22Rv1 (cell line): ENCODE data around the gene CTRL.
"Not testable (repeated sequence)": the region's sequence is repeated elsewhere in the genome, so short reads cannot be mapped to it uniquely, and the experiment has no call there.

Experiments
- H3K27ac ChIP-seq: fragments of 450-650 bp; 2 replicates; pipeline ENCODE4 v1.5.1; 2017
- ZFX ChIP-seq: fragments of 450-650 bp; IDR thresholded peaks from 2 replicates; pipeline ENCODE4 v1.6.1; 2017; ENCODE audit warnings: antibody characterized with exemption, borderline replicate concordance
- TF ChIP-seq, protein P1 (sequence below): fragments of 450-650 bp; IDR thresholded peaks from 2 replicates; pipeline ENCODE4 v1.5.1; 2017; ENCODE audit warnings: mild to moderate bottlenecking

CTRL gene

DNA sequence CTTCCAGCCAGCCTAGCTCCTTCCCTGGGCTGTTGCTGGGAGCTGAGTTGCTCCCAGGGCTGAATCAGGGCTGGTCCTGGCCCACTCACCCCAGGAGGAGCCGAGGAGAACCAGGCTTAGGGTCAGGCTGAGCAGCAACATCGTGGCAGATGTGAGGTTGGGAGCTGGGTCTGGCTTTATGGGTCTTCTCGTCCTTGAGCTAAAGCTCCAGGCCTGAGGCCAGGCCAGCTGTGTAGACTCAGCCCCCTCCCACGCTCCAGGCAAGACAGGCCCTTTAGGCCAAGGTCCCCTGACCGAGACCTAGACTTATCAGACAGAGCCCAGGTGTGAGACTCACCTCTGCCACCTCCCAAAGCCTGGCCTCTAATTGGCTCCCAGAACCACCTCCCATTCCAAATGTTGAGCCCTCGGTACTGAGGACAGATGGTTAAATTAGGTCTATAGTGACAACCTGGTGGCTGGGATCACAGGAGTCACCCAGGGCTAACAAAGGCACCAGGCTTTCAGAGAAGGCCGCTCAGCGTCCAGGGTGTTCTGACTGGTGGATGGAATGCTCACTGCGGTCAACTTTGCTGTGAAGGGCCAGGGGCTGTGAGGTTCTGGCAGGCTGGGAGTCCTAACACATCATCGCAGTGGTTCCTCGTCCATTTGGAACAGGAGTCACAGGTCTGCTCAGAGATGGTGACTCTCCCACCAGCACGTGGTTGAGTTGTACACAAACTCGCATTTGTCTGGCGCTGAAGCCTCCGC lies at the start of gene CTRL:
TSS of gene CTRL (minus strand) at position 151 of the 750 bp plus-strand sequence. CDS start at position 141, 10 bp downstream.
- TF ChIP-seq ZFX: no peak
- TF ChIP-seq, protein P1, sequence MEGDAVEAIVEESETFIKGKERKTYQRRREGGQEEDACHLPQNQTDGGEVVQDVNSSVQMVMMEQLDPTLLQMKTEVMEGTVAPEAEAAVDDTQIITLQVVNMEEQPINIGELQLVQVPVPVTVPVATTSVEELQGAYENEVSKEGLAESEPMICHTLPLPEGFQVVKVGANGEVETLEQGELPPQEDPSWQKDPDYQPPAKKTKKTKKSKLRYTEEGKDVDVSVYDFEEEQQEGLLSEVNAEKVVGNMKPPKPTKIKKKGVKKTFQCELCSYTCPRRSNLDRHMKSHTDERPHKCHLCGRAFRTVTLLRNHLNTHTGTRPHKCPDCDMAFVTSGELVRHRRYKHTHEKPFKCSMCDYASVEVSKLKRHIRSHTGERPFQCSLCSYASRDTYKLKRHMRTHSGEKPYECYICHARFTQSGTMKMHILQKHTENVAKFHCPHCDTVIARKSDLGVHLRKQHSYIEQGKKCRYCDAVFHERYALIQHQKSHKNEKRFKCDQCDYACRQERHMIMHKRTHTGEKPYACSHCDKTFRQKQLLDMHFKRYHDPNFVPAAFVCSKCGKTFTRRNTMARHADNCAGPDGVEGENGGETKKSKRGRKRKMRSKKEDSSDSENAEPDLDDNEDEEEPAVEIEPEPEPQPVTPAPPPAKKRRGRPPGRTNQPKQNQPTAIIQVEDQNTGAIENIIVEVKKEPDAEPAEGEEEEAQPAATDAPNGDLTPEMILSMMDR: no peak
- no peak within 1 kb of the TSS for H3K27ac ChIP-seq

DNA sequence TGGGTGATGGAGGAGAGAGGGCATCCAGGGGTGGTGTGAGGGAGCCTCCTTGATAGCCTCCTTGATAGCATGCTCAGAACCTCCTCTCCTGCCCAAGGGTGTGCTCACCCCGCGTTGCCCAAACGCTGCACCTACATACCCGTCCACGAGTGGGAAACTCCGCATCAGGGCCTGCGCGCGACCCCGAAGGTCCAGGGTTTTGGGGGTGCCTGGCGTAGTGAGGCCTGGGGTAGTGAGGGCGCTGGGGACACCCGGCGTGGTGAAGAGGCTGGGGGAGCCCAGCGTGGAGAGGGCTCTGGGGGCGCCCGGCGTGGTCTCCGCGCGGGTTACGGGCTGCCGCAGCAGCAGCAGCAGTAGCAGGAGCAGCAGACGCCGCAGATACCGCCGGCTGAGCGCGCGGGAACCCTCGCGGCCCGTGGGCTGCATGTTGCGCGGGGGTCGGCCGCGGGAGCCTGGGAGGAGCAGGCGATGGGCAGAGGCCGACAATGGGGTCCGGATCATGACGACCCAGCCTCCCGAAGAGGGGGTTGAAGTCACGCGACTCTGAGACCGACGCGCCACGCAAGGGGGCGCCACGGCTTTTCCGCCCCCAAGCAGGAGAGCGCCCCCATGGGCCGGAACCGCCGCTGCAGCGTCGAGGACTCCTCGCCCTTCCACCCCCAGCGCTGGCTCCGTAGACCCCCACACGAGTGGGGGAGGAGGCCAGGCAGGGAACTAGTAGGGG lies 48.5 kb upstream of the CTRL start, which contains the start of gene DPEP3:
TSS of gene DPEP3 (minus strand) at position 545 of the 724 bp plus-strand sequence. CDS start at position 426, 119 bp downstream.
- TF ChIP-seq, protein P1: peak; percentile 80
- TF ChIP-seq ZFX: no peak
- H3K27ac ChIP-seq: no peak within 1 kb of the TSS

DNA sequence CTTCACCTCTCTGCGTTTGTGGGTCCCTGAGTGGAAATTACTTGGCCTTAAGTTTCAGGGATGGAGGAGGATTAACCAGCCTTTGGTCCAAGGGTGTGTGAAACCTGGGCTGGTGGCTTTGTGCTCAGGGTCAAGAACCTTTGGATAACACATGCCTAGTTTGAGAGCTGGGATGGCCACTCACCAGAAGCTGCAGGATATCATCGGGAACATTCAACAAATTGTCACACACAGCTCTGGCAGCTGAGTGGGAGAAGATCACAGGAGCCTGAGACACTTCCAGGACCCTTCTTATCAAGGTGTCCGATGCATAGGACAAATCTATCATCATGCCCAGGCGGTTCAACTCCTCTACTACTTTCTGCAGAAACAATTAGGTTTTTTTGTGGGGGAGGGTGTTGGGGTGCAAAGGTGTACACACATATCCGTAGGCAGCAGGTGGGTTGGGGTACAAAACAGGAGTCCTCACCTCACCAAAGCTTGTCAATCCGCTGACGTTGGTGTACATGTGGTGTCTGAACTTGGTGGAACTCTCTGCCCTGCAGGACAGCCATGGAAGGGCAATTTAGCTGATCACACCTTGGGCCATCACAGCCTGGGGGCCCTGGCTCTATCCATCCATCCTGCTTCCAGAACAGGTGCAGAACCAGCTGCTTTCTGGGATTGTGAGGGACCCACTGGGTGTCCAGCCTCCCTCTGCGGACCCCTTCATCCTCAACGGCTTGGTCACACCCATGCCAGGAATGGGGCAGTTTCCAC lies 46.0 kb upstream of the CTRL start:
- no peak for TF ChIP-seq ZFX
- TF ChIP-seq, protein P1: no peak
- H3K27ac ChIP-seq: no peak overlapping the region

DNA sequence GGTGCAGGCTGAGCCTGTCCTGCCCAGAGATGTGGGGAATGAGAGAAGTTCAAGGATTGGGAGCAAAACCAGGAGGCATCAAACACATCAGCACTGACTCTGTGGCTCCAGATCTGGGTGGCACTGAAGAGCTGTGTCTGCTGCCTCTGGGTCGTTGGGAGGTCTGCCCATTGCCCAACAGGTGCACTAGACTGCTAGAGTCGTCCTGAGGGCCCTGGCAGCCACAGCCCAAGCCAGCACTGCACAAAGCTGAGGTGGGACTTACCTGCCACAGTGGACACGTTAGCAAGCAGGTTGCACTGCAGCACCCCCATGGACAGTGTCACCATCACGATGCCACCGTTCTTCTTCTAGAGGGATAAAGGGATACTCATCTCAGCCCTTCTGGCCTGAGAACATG lies 45.3 kb upstream of the CTRL start:
- TF ChIP-seq, protein P1: no peak
- TF ChIP-seq ZFX: no peak

DNA sequence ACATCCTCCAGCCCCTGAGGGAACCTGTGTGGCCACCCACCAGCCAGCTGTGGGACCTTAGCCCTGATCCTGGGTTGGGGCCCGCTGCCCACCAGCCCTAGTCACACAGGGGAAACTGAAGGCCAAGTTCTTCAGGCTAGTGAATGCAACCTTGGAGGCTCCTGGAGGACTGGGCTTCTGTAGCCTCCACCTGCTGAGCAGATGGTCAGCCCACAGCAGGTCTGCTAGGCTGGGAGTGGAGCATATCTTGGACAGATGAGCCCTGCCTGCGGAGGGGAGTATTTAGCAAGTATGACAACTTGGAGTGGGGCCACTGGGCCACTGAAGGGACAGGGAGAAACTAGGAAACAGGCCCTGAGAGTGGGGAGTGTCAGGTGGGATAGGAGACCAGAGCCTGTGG lies 44.5 kb upstream of the CTRL start:
- TF ChIP-seq, protein P1: no peak
- TF ChIP-seq ZFX: no peak
- no peak overlapping the region for H3K27ac ChIP-seq

More for the DNA sequence above, 45.3 kb upstream of the CTRL start:
- H3K27ac ChIP-seq: no peak overlapping the region

DNA sequence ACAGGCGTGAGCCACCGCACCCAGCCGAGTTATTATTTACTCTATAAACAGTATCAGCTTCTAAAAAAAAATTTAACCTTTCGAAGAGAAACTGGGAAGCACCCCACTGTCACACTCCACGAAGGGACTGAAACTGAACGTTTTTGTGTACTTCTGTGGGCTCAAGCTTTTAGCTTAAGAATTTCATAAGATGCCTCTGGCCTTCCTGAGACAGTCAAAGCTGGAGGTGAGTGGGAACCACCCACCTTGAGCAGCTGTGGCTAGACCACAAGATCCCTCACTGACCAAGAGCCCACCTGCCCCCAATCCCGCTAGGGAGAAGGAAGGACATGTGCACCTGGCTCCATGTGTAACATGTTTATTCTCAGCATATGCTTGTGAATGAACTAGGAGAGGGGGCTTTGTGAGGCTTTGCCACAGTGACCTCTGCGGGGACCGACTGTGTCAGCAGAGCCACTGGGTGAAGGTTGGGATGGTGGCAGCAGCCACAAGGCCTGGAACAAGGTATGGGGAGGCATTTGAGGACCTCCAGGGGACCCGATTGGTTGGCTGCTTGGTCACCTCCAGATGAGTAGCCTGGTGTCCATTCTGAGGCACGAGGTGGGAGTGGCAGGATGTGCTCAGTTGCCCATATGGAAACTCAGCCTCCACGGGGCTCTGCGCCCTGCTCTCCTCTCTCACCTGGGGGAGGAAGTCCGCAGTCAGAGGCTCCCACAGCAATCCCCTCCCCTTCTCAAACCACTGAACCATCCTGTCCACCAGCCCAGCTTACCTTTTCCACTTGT lies 43.9 kb upstream of the CTRL start:
- TF ChIP-seq ZFX: no peak
- TF ChIP-seq, protein P1: no peak
- no peak overlapping the region for H3K27ac ChIP-seq

DNA sequence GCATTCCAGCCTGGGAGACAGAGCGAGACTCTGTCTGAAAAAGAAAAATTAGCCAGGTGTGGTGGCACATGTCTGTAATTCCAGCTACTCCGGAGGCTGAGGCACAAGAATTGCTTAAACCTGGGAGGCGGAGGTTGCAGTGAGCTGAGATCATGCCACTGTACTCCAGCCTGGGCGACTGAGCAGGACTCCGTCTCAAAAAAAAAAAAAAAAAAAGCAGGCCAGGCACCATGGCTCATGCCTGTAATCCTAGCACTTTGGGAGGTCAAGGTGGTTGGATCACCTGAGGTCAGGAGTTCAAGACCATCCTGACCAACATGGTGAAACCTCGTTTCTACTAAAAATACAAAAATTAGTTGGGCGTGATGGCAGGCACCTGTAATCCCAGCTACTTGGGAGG lies 40.6 kb upstream of the CTRL start:
- not testable (repeated sequence) for H3K27ac ChIP-seq
